HepG2 (cell line): ENCODE results near the gene COLGALT1. TPM values are rescaled to one million over a fixed set of nuclear protein-coding genes. Genes with fewer than 3 reads are reported as not detected.

Source experiments
- ATF5 ChIP-seq: sonication (generic); formaldehyde crosslinking; IDR thresholded peaks from 2 replicates; pipeline ENCODE4 v1.4.0; 2020; ENCODE audit warnings: mild to moderate bottlenecking, low read depth, missing genetic modification reagents
- BHLHE40 ChIP-seq: IDR thresholded peaks from 2 replicates; pipeline ENCODE4 v1.6.1; 2011; ENCODE audit warnings: low read length, improper control_type of control experiment
- CSRNP1 ChIP-seq: sonication (generic); formaldehyde crosslinking; IDR thresholded peaks from 2 replicates; pipeline ENCODE4 v1.8.1; 2023; ENCODE audit warnings: mild to moderate bottlenecking, missing genetic modification reagents
- EZH2 ChIP-seq: conservative IDR thresholded peaks from 2 replicates; pipeline ENCODE4 v1.6.1; 2012; ENCODE audit warnings: mild to moderate bottlenecking, low read depth, low read length, moderate library complexity
- JUN ChIP-seq: sonication (generic); formaldehyde crosslinking; IDR thresholded peaks from 2 replicates; pipeline ENCODE4 v1.4.0; 2020; ENCODE audit warnings: mild to moderate bottlenecking, missing genetic modification reagents
- MXD1 ChIP-seq: sonication (generic); formaldehyde crosslinking; IDR thresholded peaks from 2 replicates; pipeline ENCODE4 v1.4.0; 2020; ENCODE audit warnings: mild to moderate bottlenecking, missing genetic modification reagents
- PAWR ChIP-seq: sonication (generic); formaldehyde crosslinking; IDR thresholded peaks from 2 replicates; pipeline ENCODE4 v1.4.0; 2020; ENCODE audit warnings: missing genetic modification reagents, mild to moderate bottlenecking, borderline replicate concordance
- RARG ChIP-seq: sonication (generic); formaldehyde crosslinking; IDR thresholded peaks from 2 replicates; pipeline ENCODE4 v1.4.0; 2020; ENCODE audit warnings: low read depth, mild to moderate bottlenecking, missing genetic modification reagents
- SNAI1 ChIP-seq: sonication (generic); formaldehyde crosslinking; IDR thresholded peaks from 2 replicates; pipeline ENCODE4 v1.5.0; 2020; ENCODE audit warnings: mild to moderate bottlenecking, missing genetic modification reagents, borderline replicate concordance
- TAF15 ChIP-seq: fragments of 200-400 bp; formaldehyde crosslinking; IDR thresholded peaks from one replicate; pipeline ENCODE4 v1.6.1; 2018; ENCODE audit warnings: mild to moderate bottlenecking, low read depth, low read length; ENCODE audit not compliant: poor library complexity, severe bottlenecking
- TBL1XR1 ChIP-seq: fragments of 150-350 bp; IDR thresholded peaks from 2 replicates; pipeline ENCODE4 v1.6.1; 2014; ENCODE audit warnings: borderline replicate concordance, low read length; ENCODE audit not compliant: partially characterized antibody
- ZBTB34 ChIP-seq: sonication (generic); formaldehyde crosslinking; IDR thresholded peaks from 2 replicates; pipeline ENCODE4 v1.8.0; 2022; ENCODE audit warnings: mild to moderate bottlenecking, missing genetic modification reagents
- ZBTB7B ChIP-seq: sonication (generic); formaldehyde crosslinking; IDR thresholded peaks from 2 replicates; pipeline ENCODE4 v1.4.0; 2020; ENCODE audit warnings: missing genetic modification reagents
- ZMYM2 ChIP-seq: sonication (generic); formaldehyde crosslinking; IDR thresholded peaks from 2 replicates; pipeline ENCODE4 v1.8.0; 2022; ENCODE audit warnings: mild to moderate bottlenecking, missing genetic modification reagents
- ZNF136 ChIP-seq: sonication (generic); formaldehyde crosslinking; IDR thresholded peaks from 2 replicates; pipeline ENCODE4 v1.8.1; 2022; ENCODE audit warnings: low read depth, mild to moderate bottlenecking, moderate library complexity, missing genetic modification reagents
- ZNF296 ChIP-seq: sonication (generic); formaldehyde crosslinking; conservative IDR thresholded peaks from 2 replicates; pipeline ENCODE4 v1.5.0; 2020; ENCODE audit warnings: mild to moderate bottlenecking, missing genetic modification reagents
- ZNF710 ChIP-seq: sonication (generic); formaldehyde crosslinking; IDR thresholded peaks from 2 replicates; pipeline ENCODE4 v1.5.0; 2020; ENCODE audit warnings: mild to moderate bottlenecking, missing genetic modification reagents, borderline replicate concordance
- ZSCAN31 ChIP-seq: sonication (generic); formaldehyde crosslinking; IDR thresholded peaks from 2 replicates; pipeline ENCODE4 v1.5.0; 2020; ENCODE audit warnings: low read depth, mild to moderate bottlenecking, missing genetic modification reagents
- ZXDC ChIP-seq: sonication (generic); formaldehyde crosslinking; IDR thresholded peaks from 2 replicates; pipeline ENCODE4 v1.5.0; 2020; ENCODE audit warnings: mild to moderate bottlenecking, missing genetic modification reagents
- polyA plus RNA-seq, 8 experiments: library from polyadenylated mRNA; depleted of rRNA in 3 of 8; stranded (reverse) in 7 of 8; unstranded in 1 of 8; fragments of >200 nt; fragmentation: Illumina TruSeq in 4 of 8; extraction: Trizol in 4 of 8; gene quantifications; 2 replicates each; pipeline versions ENCODE4 v1.2.1 to v1.2.3, GENCODE V29; 2011 to 2016; ENCODE audit warnings: low read depth in 4 of 8, missing spikeins in 1 of 8, mixed read lengths in 1 of 8; ENCODE audit not compliant: insufficient read depth in 1 of 8
- total RNA-seq, 5 experiments: library from RNA; depleted of rRNA; stranded (reverse); fragments of >200 nt; fragmentation: Illumina TruSeq; extraction: Trizol; gene quantifications; 2 replicates each; pipeline ENCODE4 v1.2.3, GENCODE V29; 2016; ENCODE audit warnings: low read depth in 1 of 5

The COLGALT1 gene
- total and polyA plus RNA-seq, 2 of the 13 experiments (the other 11 are each of a cell fraction or from before 2014, with no cell fraction given), result 58.0 to 211 TPM

- peak; percentile 100 for TF ChIP-seq CSRNP1
- TF ChIP-seq PAWR, result peak; percentile 97; the same call in 1 of the 2 replicates
- TF ChIP-seq ATF5 (CRISPR knock-in tag), result peak; percentile 100
- TF ChIP-seq ZBTB7B (CRISPR knock-in tag), result no peak
- peak; percentile 71; the same call in 1 of the 2 replicates for TF ChIP-seq ZNF710 (CRISPR knock-in tag)
- TF ChIP-seq ZNF136, result peak; percentile 97; the same call in 1 of the 2 replicates
- no peak for TF ChIP-seq TAF15
- peak; percentile 94 for TF ChIP-seq ZBTB34 (CRISPR knock-in tag)
- no peak for TF ChIP-seq SNAI1 (CRISPR knock-in tag)
- no peak for TF ChIP-seq TBL1XR1
- peak; percentile 99 for TF ChIP-seq ZSCAN31 (CRISPR knock-in tag)
- no peak for TF ChIP-seq EZH2
- TF ChIP-seq MXD1 (CRISPR knock-in tag), result peak; percentile 98
- peak; percentile 51 for TF ChIP-seq BHLHE40
- TF ChIP-seq ZMYM2 (CRISPR knock-in tag), result peak; percentile 81; the same call in 1 of the 2 replicates
- TF ChIP-seq ZXDC (CRISPR knock-in tag), result peak; percentile 98
- 0 out of 2 replicates have a peak, but pooled peaks have one; percentile 63 for TF ChIP-seq RARG (CRISPR knock-in tag)
- 0 out of 2 replicates have a peak, but pooled peaks have one; percentile 61 for TF ChIP-seq ZNF296 (CRISPR knock-in tag)
- peak; percentile 73; the same call in 1 of the 2 replicates for TF ChIP-seq JUN
Observed at GRCh38 chr19:17605761-17606589, 50.5 kb downstream of the COLGALT1 start (continued).
